Kidney capillary endothelial cell (primary cell): ENCODE results near the gene ATP8B3.

Source experiments
- DNase-seq: peaks from one replicate; pipeline ENCODE4 v3.0.0-alpha.2; 2018; ENCODE audit warnings: low spot score

The ATP8B3 gene

DNA sequence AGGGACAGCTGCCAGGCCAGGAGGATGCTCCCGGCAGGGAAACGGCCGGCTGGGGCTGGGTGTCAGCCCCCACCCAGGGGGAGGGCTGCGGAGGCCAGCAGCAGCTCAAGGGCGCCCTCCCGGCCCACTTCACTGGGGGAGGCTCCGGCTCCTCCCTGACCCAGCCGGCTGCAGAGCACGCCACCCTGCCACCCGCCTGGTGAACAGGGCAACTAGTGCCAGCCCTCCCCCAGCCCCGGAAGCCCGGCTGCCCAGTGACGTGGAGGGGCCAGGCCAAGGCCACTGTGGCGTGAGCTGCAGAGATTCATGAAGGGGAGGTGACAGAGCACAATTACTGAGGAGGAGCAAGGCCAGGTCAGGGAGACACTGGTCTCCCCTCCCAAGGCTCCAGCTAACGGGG, 21.5 kb upstream of the ATP8B3 start:
- DNase-seq: no peak

DNA sequence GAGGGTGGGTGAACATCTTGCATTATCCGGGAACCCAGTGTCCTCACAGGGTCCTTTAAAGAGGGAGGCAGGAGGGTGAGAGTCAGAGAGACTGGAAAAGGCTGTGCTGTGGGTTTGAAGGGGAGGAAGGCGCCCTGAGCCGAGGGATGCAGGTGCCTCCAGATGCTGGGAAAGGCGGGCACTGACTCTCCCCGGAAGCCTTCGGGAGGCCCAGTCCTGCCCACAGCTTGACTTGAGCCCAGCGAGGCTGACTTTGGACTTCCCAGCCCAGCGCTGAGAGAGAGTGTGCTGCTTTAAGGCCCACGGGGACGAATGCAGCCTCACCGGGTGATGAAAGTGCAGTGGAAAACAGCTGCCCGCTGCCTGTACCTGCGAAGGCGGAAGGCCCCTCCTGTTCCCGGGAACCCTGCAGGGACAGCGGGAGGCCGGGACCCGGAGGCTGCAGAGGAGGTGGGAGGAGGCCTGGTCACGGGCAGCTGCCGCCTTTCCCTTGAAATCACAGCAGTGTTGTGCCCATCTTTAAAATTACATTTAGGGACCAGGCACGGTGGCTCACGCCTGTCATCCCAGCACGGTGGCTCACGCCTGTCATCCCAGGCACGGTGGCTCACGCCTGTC, 20.1 kb upstream of the ATP8B3 start:
- no peak for DNase-seq

DNA sequence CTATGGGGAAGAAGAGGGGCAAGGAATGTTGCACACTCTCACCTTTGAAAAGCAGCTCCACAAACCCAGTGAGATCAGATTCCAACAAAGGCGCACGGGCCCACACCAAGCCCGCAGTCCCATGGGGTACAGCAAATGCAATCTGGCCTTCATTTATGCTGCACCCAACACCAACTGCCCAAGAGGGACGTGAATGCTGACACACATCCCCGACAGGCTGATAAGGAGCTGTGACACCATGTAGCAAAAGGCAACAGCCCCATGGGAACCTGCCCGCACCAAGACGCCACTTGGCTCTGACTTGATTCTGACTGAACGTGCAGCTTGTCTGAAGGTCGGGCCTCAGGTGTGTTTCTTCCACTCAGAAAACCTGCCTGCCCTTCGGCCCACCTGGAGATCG, 18.9 kb upstream of the ATP8B3 start:
- DNase-seq: no peak

DNA sequence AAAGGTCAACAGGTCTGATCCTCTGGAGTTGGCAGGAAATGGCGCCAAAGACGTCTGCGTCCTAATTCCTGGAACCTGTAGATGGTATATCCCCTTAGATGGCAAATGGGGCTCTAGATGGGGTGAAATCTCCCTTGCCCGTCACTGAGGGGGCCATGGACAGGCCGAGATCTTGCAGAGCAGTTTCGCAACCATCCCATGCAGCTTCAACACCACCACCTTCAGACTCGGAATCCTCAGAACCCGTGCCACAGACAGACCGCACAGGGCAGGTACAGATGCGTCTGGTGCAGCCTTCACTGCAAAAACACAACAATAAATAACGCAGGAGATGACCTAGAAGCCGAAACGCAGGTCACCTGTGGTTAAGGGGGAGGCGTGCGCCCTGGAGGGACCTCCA, 18.5 kb upstream of the ATP8B3 start:
- DNase-seq: no peak

DNA sequence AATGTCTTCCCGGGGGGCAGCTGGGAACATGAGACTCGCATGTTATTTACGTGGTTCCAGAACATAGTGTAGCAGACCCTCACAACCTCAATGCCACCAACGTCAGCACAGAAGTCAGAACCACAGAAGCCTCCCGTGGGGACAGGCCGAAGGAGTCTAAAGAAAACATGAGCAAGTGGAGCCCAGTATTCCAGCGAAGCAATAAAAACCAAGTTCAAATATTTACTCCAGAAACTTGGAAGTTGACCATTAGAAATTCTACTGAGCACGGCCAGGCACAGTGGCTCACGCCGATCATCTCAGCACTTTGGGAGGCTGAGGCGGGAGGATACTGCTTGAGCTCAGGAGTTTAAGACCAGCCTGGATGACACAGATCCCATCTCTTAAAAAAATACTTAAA, 17.9 kb upstream of the ATP8B3 start:
- no peak for DNase-seq

DNA sequence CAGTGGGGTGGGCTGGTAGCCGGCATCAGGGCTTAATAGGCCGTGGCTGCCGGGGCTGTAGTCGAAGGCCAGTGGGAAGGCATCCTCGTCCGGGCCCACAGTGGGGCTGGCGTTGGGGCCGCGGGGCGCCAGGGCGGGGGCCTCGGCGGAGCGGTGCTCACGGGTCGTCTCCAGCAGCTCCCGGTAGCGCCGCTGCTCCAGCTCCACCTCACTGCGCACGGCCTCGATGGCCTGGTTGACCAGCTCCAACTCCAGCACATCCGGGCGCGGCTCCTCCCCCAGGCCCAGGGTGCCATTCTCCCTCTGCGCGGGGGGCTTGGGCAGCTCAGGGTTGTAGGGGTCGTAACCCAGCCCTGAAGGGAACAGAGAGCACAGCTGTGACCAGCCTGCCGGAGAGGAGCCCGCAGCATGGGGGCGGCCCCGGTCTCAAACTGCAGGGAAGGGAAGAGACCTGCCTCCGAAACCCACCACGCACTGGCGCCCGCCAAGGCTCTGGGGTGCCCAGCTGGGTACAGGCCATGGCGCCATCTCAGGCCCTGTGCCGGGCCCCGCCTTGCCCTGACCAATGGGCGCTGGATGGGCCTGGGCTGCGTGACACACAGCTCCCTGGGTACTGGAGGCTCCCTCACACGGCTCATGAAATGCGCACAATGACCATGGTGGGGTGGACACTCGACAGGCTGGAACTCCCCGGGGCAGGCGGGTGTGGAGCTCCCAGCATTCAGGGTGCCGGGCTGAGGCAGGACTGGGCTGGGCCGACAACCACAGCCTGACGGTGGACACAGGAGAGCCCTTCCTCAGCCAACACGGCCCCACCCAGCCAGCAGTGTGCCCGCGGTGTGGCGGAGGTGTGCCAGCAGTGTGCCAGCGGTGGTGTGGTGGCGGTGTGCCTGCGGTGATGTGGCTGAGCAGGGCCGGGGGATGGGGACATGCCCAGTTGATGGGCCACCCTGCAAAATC, 16.5 kb upstream of the ATP8B3 start:
- DNase-seq: no peak

DNA sequence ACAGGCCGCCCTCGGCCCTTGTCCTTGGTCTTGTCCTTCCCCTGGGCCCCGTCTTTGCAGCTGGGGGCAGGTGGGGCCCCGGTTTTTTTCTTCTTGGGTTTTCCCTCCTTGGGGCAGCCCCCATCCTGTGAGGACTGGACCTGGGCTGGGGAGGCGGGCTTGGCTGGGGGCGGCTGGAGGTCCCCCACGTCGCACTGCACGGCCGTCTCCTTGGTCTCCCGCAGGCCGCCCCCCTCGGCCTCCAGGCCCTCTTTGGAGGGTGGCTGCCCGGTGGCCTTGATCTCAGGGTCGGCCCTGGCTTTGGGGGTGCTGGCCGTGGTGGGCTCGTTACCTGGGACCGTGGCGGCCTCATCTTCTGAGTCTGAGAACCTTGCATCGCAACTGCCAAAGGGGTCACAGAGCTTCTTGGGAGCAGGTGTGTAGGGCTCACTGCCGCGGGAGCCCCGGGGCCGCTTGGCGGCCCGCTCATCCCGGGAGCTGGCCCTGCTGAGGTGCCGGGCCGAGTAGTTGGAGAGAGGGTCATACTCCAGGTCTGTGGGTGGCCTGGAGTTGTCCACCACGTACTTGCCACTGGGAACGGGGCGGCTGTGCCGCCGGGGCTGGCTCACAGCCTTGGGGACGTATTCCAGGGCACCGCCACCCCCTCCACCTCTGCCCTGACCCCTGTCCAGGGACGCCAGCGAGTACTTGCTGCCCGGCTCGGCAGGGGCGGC, 15.6 kb upstream of the ATP8B3 start:
- no peak for DNase-seq

DNA sequence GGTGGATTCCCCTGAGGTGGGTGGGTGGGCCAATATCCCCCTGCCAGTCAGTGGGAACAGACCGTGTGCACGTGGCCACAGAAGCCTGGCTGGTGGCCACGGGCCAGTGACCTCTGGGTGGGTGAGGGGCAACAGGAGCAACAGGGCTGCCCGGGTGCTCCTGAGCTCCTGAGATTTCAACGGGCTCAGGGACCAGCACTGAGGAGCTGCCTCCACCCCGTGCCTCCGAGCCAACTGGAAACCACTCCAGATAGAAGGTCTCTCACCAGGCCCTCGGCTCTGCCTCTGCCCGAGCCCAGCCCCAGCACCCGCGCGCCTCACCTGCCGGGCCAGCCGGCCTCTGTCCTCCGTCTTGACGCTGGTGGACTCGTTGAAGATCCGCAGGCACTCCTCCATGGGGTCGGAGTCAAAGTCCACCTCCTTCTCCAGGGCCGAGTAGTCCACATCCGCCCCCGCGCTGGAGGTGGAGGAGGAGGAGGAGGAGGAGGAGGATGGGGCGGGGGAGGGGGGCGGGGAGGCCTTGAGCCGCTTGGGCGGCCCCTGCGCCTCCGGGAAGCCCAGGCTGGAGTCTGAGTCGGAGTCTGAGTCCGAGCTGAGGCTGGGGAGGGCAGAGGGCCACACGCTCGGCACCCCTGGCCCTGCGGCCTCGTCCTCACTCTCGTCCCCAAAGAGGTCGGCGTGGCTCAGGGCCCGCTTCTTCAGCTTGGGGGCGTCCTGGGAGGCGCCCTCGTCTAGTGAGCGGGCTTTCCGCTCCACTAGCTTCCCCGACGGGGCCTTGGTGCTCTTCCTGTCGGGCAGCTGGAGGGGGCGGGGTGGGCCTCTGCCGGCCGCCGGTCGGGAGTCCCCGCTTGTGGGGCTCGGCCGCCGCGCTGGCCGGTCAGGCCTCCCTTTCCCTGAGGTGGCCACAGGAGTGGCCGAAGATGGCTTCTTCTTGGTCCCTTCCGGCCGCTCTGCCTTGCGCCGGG, 14.8 kb upstream of the ATP8B3 start:
- DNase-seq: no peak

DNA sequence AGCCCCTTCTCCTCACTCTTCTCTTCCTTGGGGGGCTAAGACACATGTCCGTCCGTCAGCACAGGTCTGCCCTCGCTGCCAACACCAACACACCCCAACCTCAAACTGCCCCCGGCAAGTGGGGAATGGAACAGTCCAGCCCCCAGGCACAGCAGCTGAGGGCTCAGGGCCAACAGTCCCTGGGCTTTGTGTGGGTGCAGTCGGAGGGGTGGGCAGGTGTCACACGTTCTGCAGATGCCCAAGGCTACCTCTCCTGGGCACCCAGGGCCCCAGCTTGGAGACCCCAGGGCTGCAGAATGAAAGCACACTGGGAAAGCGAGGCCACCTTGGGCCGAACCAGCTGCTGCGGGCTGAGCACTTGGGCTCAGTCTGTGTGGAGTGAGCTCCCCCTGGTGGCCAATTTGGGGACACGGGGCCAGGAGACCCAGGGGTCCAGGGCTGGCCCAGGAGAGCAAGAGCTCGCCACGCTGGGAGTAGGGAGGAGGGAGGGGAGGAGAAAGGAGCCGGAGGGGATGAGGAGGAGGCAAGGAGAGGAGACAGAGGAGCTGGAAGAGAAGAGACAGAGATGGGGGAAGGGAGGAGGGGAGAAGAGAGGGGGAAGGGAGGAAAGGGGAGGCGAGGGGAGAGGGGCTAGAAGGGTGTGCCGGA, 14.0 kb upstream of the ATP8B3 start:
- DNase-seq: peak; percentile 52

DNA sequence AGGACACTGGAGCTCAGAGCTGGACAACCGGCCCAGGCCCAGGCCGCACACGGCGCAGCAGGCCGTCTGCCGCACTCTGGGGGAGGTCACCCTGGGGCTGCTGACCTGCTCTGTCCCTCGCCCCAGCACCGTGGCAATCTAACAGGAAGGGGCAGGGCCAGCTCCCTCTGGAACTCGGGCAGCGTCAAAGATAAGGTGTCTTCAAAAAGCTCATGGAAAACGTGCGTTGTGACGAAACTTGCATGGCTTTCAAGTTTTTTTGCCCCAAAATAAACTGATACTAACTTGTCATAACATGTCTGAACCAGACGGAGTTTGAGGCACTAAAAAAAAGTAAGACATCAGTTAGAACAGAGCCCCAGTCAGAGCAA, 12.2 kb upstream of the ATP8B3 start:
- DNase-seq: no peak

DNA sequence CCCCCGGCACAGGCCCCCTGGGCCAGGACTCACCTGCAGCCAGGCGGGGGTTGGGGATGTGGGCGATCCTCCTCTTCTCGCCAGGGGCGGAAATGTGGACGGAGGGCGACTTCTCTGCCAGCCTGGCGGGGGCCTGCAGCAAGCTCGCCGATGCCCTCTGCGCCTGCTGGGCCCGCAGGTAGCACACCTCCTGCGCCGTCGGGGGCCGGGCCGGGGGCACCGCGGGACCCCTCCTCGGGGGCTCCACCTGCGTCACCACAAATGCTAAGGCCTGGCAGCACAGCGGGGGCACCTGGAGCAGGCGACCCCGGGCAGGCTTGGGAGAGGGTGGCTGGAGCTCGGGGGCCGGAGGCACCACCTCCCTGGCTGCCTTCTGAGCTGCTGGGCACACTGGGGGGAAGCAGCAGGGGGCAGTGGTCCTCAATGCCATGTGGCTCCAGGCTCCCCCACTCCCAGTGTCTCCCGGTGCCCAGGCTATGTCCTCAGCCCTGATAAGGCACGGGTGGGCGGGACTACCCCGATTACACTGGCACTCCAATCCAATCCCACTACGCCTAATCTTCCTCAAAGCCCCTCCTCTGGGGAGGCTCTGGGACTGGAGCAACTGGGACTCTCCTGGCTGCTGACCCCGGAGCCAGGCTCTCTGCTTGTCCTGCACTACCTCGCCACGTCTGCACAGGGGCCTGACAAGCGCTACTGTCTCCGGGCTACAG, 11.6 kb upstream of the ATP8B3 start:
- DNase-seq: no peak

DNA sequence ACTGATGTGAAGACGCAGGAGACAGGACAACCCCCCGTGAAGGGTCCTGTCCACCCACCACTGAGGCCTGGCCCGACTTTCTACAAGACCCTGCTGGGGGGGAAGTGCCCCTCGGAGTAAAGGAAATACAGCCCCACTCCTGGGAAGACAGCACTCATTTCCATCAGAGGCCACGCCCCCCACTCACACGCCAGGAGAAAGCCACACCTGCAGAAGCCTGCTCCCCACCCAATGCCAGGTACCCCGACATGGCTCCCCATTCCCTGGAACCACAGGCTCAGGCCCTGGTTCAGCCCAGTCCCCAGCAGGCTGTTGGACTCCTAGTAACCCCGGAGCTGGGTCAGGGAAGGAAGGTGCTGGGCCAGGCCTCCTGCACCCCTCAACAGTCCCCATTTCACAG, 10.9 kb upstream of the ATP8B3 start:
- no peak for DNase-seq

DNA sequence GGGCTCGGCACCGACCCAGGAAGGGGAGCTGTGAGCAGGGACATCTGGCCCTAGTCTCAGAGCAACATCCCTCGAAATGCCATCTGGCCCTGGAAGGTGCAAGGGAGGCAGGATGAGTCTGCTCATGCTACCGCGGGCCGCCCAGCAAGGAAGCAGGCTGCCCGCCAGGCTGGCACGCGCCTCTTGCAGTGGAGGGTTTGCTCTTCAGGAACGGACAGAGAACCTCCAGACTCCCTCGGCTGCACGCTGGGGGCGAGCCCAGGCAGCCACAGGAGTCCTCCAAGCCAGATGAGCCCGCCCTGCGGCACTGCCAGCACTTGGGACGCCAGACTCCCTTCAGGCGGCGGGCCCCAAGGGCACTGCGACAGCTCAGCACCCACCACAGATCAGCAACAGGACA, 10.1 kb upstream of the ATP8B3 start:
- DNase-seq: no peak

DNA sequence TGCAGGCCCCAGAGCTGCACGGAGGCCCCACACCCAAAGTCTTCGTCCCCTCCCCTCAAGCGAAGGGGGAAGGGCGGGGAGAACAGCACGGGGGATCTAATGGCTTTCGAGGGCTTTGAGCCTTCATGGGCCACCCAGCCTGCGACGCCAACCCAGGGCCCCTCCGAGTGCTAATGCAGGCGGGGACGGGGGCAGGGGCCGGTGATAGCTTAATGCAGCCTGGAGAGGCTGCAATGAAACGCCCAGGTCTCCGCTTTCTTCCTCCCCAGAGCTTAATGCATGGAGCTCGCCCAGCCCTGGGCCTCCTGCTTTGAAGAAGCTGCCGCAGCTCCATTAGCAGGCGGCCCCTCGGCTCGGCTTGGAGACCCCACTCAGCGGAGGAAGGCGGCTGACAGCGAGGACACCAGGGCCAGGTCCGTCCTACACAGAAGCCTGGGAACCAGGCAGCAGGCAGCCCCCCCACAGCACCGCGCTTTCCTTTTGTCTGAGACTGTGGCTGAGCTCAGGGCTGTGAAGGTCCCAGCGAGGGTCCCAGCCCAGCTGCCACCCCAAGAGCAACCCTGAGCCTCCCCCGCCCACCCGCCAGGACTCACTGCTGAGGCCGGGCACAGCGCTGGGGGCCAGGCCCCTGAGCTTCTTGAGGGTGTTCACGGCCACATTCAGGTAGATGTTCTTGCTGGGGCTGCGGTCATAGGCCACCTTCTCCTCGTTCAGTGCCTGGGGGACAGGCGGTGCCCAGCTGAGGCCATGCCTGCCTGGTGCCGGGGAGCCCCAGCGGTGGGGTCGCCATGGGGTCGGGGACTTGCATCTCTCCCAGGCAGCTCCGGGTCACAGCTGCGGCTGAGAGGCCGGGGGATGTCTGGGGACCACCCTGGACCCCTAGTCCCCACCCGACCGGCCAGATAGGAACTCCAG, 7.5 kb upstream of the ATP8B3 start:
- no peak for DNase-seq

DNA sequence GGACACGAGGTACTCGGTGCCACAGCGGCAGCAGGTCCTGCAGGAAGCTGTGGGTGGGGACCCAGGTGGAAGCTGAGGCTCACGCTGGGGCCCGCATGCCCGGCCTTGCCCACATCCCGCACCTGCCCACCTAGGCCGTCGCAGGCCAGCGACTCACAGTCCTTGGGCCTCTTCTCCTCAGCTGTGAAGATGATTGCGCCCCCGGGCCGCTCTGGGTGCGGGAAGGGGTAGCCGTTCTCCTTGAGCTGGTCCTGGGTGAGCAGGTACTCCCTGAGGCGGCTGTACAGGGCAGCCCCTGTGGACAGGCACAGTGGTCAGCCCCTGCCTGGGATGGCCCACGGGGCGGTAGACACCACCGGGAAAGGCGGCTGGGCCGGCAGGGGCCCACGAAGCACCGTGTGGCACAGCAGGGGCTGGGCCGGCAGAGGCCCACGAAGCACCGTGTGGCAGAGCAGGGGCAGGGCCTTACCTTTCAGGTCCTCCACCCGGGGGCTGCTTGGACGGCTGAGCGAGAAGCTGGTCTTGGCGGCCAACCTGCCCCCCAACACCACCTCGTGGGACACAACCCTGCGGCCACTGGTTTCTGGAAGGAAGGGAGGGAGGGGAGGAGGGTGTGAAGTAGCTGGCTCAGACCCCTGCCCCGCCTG, 6.6 kb upstream of the ATP8B3 start:
- DNase-seq: no peak

DNA sequence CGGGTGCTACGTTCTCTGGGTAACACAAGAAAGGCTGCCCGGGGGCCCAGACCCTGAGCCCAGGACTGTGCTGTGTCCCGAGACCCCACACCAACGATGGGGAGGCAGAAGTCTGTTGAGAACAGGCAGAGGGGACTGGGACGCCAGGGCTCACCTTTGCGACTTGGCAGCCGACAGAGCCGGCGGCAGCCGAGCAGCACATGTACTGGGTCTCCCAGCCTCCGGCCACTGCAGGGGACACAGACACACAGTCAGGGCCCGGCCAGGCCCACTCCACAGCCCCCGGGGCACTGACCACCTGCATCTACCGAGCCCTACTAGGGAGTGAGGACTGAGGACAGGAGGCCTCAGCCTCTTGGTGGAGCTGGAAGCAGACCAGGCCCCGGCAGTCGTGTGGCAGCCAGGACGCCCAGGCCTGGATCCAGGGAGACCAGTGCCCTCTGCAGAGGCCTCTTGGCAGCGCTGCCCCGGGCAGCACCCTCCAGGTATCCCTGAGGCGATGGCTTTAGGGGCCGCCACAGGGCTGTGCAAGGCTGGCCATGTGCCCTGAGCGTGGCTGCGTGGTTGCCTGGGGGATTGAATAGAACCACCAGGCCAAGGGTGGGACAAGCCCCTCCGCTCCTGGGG, 5.6 kb upstream of the ATP8B3 start:
- DNase-seq: no peak

DNA sequence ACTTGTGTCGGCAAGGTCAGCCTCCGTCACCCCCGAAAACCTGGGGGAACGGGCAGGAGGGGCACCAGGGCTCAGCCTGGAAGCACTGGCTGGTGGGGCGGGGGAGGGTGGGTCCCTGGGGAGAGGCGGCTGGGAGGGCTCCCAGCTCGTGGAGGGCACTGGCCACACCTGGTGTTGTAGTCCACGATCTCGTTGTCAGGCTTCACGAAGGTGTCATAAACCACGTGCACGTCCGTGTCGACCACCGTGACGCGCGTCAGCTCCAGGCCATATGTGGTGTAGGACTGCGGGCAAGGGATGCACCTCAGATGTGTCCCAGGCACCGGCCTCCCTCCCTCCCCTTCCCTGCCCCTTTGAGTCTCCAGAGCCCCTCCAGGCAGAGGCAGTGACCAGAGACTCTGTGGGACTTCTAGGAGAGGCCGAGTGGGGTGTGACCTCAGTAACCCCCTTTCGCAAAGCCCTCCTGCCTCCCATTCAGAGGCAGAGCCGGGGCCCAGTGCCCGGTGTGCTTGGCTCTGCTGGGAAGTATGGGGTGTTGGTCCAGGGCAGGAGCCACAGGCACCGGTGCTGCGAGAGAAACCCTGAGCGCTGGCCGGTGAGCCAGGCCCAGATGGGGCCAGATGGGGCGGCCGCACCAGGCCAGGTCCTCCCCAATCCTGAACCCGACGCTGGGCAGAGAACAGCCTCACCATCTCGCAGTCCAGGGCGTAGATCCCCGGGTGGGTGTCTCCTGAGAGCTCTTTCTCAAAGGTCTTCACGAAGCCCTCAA, 4.6 kb upstream of the ATP8B3 start:
- no peak for DNase-seq
